Epithelial cell of esophagus (primary cell): ENCODE results near the gene DPM3.
A peak's percentile ranks its signal among the peaks of the same experiment; 100 is the strongest.

ENCODE experiments used
- DNase-seq: peaks from one replicate; pipeline ENCODE4 v3.0.0; 2010; ENCODE audit warnings: low read depth
- H3K4me3 ChIP-seq: 2 replicates; pipeline ENCODE4 v1.5.1; 2011; ENCODE audit warnings: mild to moderate bottlenecking, low read length, control low read depth
- TF ChIP-seq, protein P1 (sequence below): IDR thresholded peaks from 2 replicates; pipeline ENCODE4 v1.5.1; 2011; ENCODE audit warnings: low read depth, mild to moderate bottlenecking, low read length, control low read depth, inconsistent platforms; ENCODE audit not compliant: insufficient read depth; ENCODE audit errors: missing control alignments

DPM3 gene

GRCh38 chr1:155127105-155127966 is 13.0 kb downstream of the DPM3 start, which contains the start of gene EFNA1:
Gene EFNA1 (plus strand): TSS chr1:155127876. CDS start chr1:155127978, 102 bp downstream.
- TF ChIP-seq, protein P1, sequence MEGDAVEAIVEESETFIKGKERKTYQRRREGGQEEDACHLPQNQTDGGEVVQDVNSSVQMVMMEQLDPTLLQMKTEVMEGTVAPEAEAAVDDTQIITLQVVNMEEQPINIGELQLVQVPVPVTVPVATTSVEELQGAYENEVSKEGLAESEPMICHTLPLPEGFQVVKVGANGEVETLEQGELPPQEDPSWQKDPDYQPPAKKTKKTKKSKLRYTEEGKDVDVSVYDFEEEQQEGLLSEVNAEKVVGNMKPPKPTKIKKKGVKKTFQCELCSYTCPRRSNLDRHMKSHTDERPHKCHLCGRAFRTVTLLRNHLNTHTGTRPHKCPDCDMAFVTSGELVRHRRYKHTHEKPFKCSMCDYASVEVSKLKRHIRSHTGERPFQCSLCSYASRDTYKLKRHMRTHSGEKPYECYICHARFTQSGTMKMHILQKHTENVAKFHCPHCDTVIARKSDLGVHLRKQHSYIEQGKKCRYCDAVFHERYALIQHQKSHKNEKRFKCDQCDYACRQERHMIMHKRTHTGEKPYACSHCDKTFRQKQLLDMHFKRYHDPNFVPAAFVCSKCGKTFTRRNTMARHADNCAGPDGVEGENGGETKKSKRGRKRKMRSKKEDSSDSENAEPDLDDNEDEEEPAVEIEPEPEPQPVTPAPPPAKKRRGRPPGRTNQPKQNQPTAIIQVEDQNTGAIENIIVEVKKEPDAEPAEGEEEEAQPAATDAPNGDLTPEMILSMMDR = no peak
- peak; percentile 96 for DNase-seq
- H3K4me3 ChIP-seq = peak within 1 kb of the TSS; percentile 96

- TF ChIP-seq, protein P1 = no peak
- DNase-seq = peak; percentile 73
- peak overlapping the region; percentile 96 for H3K4me3 ChIP-seq
These were observed 13.7 kb downstream of the DPM3 start for GRCh38 chr1:155126556-155127104.

GRCh38 chr1:155125946-155126555 is 14.3 kb downstream of the DPM3 start:
- DNase-seq = peak; percentile 48
- TF ChIP-seq, protein P1 = no peak
- peak overlapping the region; percentile 96 for H3K4me3 ChIP-seq

DNA sequence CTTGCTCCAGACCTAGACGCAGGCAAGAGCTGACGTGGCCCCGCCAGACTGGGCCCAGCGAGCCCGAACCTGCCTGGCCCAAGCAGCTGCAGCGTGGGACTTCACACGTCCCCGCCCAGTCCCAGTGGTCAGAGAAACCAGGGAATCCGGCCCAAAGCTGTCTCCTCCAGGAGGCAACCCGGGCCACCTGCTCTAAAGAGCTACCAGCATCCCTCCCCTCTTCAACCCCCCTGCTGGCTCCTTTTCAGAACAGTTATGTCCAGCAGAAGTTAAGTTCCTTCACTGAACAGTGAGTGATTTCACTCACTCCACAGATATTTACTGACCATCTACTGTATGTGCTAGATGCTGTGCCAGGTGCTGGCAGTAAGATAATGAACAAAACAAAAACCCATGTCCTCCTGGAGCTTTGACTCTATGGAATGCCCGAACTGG is 14.8 kb downstream of the DPM3 start:
- no peak overlapping the region for H3K4me3 ChIP-seq
- peak; percentile 93 for DNase-seq
- TF ChIP-seq, protein P1 = peak; percentile 10

- H3K4me3 ChIP-seq = no peak overlapping the region
- TF ChIP-seq, protein P1 = no peak
These were observed 15.5 kb downstream of the DPM3 start for GRCh38 chr1:155124503-155125463.

DNA sequence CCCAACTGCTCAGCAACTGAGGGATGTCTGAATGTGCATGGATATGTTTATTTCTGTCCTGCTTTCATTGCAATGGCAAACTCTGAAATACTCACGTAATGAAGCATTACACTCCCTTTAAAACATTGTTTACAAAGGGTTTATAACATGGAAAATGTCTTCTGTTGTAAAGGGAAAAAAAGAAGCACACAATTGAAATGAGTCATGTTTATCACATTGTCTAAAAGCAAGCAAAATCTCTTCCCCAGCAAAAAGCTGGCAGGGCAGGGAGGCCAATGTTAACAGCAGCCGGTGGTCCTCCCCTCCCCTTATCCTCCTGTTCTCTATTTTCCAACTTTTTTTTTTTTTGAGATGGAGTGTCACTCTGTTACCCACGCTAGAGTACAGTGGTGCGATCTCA is 16.5 kb downstream of the DPM3 start:
- TF ChIP-seq, protein P1 = no peak
- peak; percentile 48 for DNase-seq
- no peak overlapping the region for H3K4me3 ChIP-seq

More at GRCh38 chr1:155124503-155125463, 15.5 kb downstream of the DPM3 start:
- DNase-seq = peak; percentile 92
